ENCODE results near the gene USP34.

The USP34 gene

GRCh38 chr2:61328707-61329251 is 142.1 kb downstream of the USP34 start:
- H3K9me3 ChIP-seq (ENCODE audit: insufficient read depth, low read length): no peaks in the 10 kb centered on the region
- H3K4me3 ChIP-seq (ENCODE audit: insufficient read depth, low read length, poor library complexity, severe bottlenecking): no peak overlapping the region
- H2AFZ ChIP-seq (ENCODE audit: low read depth, low read length, severe bottlenecking): no peak overlapping the region
- H3K79me2 ChIP-seq (ENCODE audit: insufficient read depth, low read length): no peaks in the 10 kb centered on the region
- H4K20me1 ChIP-seq (ENCODE audit: low read depth, low read length): 0 out of 2 replicates have a peak, but pooled peaks cover 3% of the 10 kb centered on the region
- TF ChIP-seq CTCF (IDR thresholded peaks at IDR 0.05; ENCODE audit: insufficient read depth, low read length, poor library complexity, severe bottlenecking) (no peak), EZH2phosphoT487 (conservative IDR thresholded peaks at IDR 0.05; ENCODE audit: low read length) (no peak)
- H3K9me2 ChIP-seq (replicated peaks; ENCODE audit: insufficient read depth, low read length): no peaks in the 10 kb centered on the region
- no peaks in the 10 kb centered on the region for H3K27me3 ChIP-seq (ENCODE audit: low read length)
- H3K4me2 ChIP-seq (ENCODE audit: low read depth, low read length, poor library complexity, severe bottlenecking): no peak overlapping the region
- no peak overlapping the region for H3K9ac ChIP-seq (ENCODE audit: low read length)
- peaks cover 65% of the 10 kb centered on the region for H3K36me3 ChIP-seq (ENCODE audit: low read length)
- H3K27ac ChIP-seq (ENCODE audit: low read depth, low read length): no peak overlapping the region
- peaks cover 38% of the 10 kb centered on the region for H3F3A ChIP-seq (ENCODE audit: insufficient read depth)

GRCh38 chr2:61327173-61327572 is 143.7 kb downstream of the USP34 start:
- H3K9me2 ChIP-seq (replicated peaks; ENCODE audit: insufficient read depth, low read length): no peaks in the 10 kb centered on the region
- H3F3A ChIP-seq (ENCODE audit: insufficient read depth): peaks cover 29% of the 10 kb centered on the region
- H3K4me2 ChIP-seq (ENCODE audit: low read depth, low read length, poor library complexity, severe bottlenecking): no peak overlapping the region
- TF ChIP-seq CTCF (IDR thresholded peaks at IDR 0.05; ENCODE audit: insufficient read depth, low read length, poor library complexity, severe bottlenecking) (no peak), EZH2phosphoT487 (conservative IDR thresholded peaks at IDR 0.05; ENCODE audit: low read length) (no peak)
- no peak overlapping the region for H3K27ac ChIP-seq (ENCODE audit: low read depth, low read length)
- 0 out of 2 replicates have a peak, but pooled peaks cover 1% of the 10 kb centered on the region for H3K79me2 ChIP-seq (ENCODE audit: insufficient read depth, low read length)
- H2AFZ ChIP-seq (ENCODE audit: low read depth, low read length, severe bottlenecking): no peak overlapping the region
- H4K20me1 ChIP-seq (ENCODE audit: low read depth, low read length): 0 out of 2 replicates have a peak, but pooled peaks cover 3% of the 10 kb centered on the region
- no peak overlapping the region for H3K4me3 ChIP-seq (ENCODE audit: insufficient read depth, low read length, poor library complexity, severe bottlenecking)
- no peak overlapping the region for H3K9ac ChIP-seq (ENCODE audit: low read length)
- no peaks in the 10 kb centered on the region for H3K27me3 ChIP-seq (ENCODE audit: low read length)
- H3K36me3 ChIP-seq (ENCODE audit: low read length): peaks cover 61% of the 10 kb centered on the region
- no peaks in the 10 kb centered on the region for H3K9me3 ChIP-seq (ENCODE audit: insufficient read depth, low read length)

GRCh38 chr2:61326423-61326822 is 144.5 kb downstream of the USP34 start:
- Histone ChIP-seq H3K27me3 (ENCODE audit: low read length) (no peaks in the 10 kb centered on the region), H3K9me3 (ENCODE audit: insufficient read depth, low read length) (no peaks in the 10 kb centered on the region), H3K9me2 (replicated peaks; ENCODE audit: insufficient read depth, low read length) (no peaks in the 10 kb centered on the region), H4K20me1 (ENCODE audit: low read depth, low read length) (0 out of 2 replicates have a peak, but pooled peaks cover 3% of the 10 kb centered on the region), H3K4me3 (ENCODE audit: insufficient read depth, low read length, poor library complexity, severe bottlenecking) (no peak overlapping the region), H3K27ac (ENCODE audit: low read depth, low read length) (no peak overlapping the region), H3K4me2 (ENCODE audit: low read depth, low read length, poor library complexity, severe bottlenecking) (no peak overlapping the region), H3K36me3 (ENCODE audit: low read length) (peaks cover 60% of the 10 kb centered on the region; the same call in 1 of the 2 replicates), H3K79me2 (ENCODE audit: insufficient read depth, low read length) (0 out of 2 replicates have a peak, but pooled peaks cover 3% of the 10 kb centered on the region), H2AFZ (ENCODE audit: low read depth, low read length, severe bottlenecking) (no peak overlapping the region), H3K9ac (ENCODE audit: low read length) (no peak overlapping the region), H3F3A (ENCODE audit: insufficient read depth) (peaks cover 24% of the 10 kb centered on the region; the same call in 1 of the 2 replicates)
- no peak for TF ChIP-seq CTCF (IDR thresholded peaks at IDR 0.05; ENCODE audit: insufficient read depth, low read length, poor library complexity, severe bottlenecking)
- TF ChIP-seq EZH2phosphoT487 (conservative IDR thresholded peaks at IDR 0.05; ENCODE audit: low read length): no peak

Measured in SU-DHL-6 (cell line).